GM13977 (cell line): ENCODE results near the gene LIPC.

ENCODE experiments used
- DNase-seq: peaks from one replicate; pipeline ENCODE4 v3.0.0; 2012; ENCODE audit warnings: low spot score
- in situ Hi-C: fragments of 300-500 bp; cut with MboI; formaldehyde crosslinking; loops from one replicate; pipeline ENCODE4 v1.12.0; 2022; ENCODE audit warnings: low sequenced_read_pairs, low pct_unique_long_range_greater_than_20kb, mixed read lengths, inconsistent platforms; ENCODE audit not compliant: unreplicated experiment
- TF ChIP-seq, protein P1 (sequence below): IDR thresholded peaks from 2 replicates; pipeline ENCODE4 v1.5.1; 2012; ENCODE audit warnings: mild to moderate bottlenecking, control low read depth; ENCODE audit not compliant: insufficient read depth; ENCODE audit errors: extremely low read depth, missing control alignments

The LIPC gene

GRCh38 chr15:58520464-58520863, 88.7 kb downstream of the LIPC start:
- TF ChIP-seq, protein P1, sequence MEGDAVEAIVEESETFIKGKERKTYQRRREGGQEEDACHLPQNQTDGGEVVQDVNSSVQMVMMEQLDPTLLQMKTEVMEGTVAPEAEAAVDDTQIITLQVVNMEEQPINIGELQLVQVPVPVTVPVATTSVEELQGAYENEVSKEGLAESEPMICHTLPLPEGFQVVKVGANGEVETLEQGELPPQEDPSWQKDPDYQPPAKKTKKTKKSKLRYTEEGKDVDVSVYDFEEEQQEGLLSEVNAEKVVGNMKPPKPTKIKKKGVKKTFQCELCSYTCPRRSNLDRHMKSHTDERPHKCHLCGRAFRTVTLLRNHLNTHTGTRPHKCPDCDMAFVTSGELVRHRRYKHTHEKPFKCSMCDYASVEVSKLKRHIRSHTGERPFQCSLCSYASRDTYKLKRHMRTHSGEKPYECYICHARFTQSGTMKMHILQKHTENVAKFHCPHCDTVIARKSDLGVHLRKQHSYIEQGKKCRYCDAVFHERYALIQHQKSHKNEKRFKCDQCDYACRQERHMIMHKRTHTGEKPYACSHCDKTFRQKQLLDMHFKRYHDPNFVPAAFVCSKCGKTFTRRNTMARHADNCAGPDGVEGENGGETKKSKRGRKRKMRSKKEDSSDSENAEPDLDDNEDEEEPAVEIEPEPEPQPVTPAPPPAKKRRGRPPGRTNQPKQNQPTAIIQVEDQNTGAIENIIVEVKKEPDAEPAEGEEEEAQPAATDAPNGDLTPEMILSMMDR, result no peak
- no peak for DNase-seq
- in situ Hi-C loops, result no loop called here

DNA sequence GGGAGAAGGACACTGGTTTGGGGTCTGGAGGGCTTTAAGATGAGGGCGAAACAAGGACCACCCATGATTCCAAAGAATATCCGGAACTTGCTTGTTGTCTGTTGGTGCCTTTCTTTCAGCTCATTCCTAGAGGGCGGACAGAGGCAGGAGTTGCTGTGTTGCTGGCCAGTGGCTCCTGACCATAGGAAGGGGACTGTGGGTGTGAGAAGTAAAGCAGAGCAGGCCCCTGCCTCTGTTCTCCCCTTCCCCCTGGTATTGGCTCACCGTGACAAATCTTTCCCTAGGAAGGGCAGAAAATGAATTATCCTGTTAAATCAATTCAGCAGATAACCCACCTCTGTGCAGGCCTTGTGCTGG, 89.1 kb downstream of the LIPC start:
- DNase-seq, result no peak
- TF ChIP-seq, protein P1, result no peak
- in situ Hi-C loops, result no loop called here

DNA sequence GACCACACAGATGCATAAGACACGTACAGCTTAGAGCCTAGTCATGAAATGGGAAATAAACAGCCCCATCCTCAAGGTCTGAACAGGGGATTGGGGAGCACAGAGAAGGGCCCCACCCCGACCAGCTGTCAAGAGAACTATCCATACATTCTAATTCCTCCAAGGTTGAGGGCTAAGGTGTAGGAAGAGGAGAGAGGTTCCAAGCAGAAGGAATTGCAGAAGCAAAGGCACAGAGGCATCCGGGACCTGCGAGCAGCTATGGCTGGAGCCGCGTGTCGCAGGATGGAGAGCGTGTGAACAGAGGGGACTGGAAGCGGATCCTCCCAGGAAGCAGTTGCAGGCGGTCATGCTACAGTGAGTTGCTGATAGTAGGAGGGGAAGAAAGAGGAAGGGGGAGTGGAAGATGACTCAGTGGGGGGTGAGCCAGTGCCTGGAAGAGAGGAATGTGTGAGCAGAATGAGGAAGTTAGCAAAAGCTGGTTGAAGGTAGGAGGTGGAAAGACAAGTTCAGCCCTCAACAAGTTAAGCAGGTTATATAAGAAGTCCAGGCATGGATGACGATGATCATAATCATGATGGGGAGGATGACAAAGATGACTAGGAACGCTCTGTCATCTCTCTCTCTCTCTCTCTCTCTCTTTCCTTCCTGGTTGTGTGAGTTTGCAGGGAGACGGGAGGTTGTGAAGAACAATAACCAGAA, 89.7 kb downstream of the LIPC start:
- in situ Hi-C loops, result no loop called here
- no peak for DNase-seq
- TF ChIP-seq, protein P1, result no peak

DNA sequence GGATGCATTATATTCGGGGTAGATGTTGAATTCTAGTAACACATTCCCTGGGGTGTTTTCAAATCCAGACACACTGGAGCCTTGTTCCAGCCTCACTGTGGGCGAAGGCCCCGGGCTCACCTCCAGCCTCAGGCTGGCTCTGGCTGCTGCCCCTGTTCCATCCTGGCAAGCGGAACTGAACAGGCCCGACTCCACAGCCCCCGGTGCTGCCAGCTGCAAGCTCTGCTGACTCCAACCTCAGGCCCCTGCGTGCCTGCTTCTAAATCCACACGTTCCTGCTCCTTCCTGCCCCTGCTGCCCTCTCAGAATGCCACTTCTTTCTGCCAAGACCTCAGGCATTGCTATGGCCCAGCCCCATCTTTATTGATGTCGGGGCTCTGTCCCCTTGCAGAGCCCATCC, 90.6 kb downstream of the LIPC start:
- in situ Hi-C loops, result no loop called here
- TF ChIP-seq, protein P1, result no peak
- no peak for DNase-seq

GRCh38 chr15:58522865-58523264, 91.1 kb downstream of the LIPC start:
- in situ Hi-C loops, result no loop called here
- TF ChIP-seq, protein P1, result no peak
- DNase-seq, result no peak

DNA sequence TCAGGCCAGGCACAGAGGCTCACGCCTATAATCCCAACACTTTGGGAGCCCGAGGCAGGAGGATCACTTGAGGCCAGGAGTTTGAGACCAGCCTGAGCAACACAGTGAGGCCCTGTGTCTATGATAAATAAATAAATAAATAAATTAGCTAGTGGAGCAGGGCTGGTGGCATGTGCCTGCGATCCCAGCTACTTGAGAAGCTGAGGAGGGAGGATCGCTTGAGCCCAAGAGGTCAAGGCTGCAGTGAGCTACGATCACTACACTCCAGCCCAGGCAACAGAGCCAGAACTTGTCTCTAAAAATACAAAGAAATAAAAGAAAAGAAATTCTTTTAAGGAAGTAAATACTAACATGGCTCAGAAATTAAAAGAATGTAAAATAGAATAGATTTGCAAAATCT, 91.8 kb downstream of the LIPC start:
- in situ Hi-C loops, result no loop called here
- no peak for DNase-seq
- TF ChIP-seq, protein P1, result no peak
